ENCODE results near the gene BAIAP2L1.

Gene BAIAP2L1

DNA sequence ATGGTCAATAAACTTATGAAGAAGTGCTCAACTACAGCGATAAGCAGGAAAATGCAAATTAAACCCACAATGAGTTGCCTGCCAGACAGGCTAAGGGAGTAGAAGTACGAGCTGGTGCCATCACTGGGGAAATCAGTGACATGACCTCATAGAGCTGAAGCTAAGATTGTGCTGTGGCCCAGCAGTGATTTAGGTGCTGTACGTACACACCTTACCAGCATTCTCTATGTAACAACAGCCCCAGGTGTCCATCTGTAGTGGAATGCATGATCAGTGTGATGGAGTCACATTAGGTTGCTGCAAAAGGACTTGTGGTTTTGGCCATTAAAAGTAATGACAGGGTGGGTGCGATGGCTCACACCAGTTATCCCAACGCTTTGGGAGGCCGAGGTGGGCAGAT is 143.2 kb downstream of the BAIAP2L1 start:
- Histone ChIP-seq H3K9ac (ENCODE audit: low read length) (no peak overlapping the region), H3F3A (ENCODE audit: insufficient read depth, low read length) (no peaks in the 10 kb centered on the region), H3K4me2 (ENCODE audit: low read depth, low read length) (no peak overlapping the region), H3K9me3 (replicated peaks; ENCODE audit: insufficient read depth, low read length) (no peaks in the 10 kb centered on the region), H3K79me2 (ENCODE audit: low read length) (peaks cover 30% of the 10 kb centered on the region), H3K4me1 (ENCODE audit: low read length) (no peaks in the 10 kb centered on the region), H4K20me1 (ENCODE audit: insufficient read depth, low read length) (no peaks in the 10 kb centered on the region), H3K27ac (ENCODE audit: low read length) (no peak overlapping the region), H3K36me3 (replicated peaks; ENCODE audit: insufficient read depth, low read length) (no peaks in the 10 kb centered on the region), H3K4me3 (ENCODE audit: low read length) (no peak overlapping the region), H2AFZ (ENCODE audit: low read length) (no peak overlapping the region), H3K27me3 (replicated peaks; ENCODE audit: insufficient read depth, low read length) (no peaks in the 10 kb centered on the region), H3K9me2 (replicated peaks; ENCODE audit: insufficient read depth, low read length) (no peaks in the 10 kb centered on the region)
- no peak for DNase-seq
- TF ChIP-seq EZH2phosphoT487 (IDR thresholded peaks at IDR 0.05; ENCODE audit: low read length) (no peak), EZH2 (optimal IDR thresholded peaks at IDR 0.05; ENCODE audit: low read depth, low read length) (no peak)
- TF ChIP-seq, protein P1, sequence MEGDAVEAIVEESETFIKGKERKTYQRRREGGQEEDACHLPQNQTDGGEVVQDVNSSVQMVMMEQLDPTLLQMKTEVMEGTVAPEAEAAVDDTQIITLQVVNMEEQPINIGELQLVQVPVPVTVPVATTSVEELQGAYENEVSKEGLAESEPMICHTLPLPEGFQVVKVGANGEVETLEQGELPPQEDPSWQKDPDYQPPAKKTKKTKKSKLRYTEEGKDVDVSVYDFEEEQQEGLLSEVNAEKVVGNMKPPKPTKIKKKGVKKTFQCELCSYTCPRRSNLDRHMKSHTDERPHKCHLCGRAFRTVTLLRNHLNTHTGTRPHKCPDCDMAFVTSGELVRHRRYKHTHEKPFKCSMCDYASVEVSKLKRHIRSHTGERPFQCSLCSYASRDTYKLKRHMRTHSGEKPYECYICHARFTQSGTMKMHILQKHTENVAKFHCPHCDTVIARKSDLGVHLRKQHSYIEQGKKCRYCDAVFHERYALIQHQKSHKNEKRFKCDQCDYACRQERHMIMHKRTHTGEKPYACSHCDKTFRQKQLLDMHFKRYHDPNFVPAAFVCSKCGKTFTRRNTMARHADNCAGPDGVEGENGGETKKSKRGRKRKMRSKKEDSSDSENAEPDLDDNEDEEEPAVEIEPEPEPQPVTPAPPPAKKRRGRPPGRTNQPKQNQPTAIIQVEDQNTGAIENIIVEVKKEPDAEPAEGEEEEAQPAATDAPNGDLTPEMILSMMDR (IDR thresholded peaks at IDR 0.05; ENCODE audit: low read length) = no peak

DNA sequence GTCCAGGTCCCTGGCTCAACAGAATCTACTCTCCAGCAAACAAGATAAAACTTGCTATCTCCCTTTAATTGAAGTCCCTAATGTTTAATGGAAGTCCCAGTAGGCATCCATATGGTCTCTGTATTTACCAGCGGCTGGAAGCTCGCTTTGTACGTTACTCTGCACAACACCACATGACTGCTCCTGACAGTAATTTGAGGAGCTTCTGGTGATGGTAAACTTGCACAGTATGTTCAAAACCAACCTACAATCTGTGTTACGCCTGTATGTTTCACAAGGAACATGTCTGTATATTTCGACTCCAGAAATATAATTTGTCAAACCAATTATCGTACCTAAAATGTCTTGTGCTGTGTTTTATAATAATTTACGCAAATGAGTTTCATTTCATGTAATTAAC is 144.5 kb downstream of the BAIAP2L1 start:
- Histone ChIP-seq H3K9me2 (replicated peaks; ENCODE audit: insufficient read depth, low read length) (no peaks in the 10 kb centered on the region), H3K9me3 (replicated peaks; ENCODE audit: insufficient read depth, low read length) (no peaks in the 10 kb centered on the region), H3K36me3 (replicated peaks; ENCODE audit: insufficient read depth, low read length) (no peaks in the 10 kb centered on the region), H3K79me2 (ENCODE audit: low read length) (peaks cover 35% of the 10 kb centered on the region), H2AFZ (ENCODE audit: low read length) (no peak overlapping the region), H3K9ac (ENCODE audit: low read length) (no peak overlapping the region), H4K20me1 (ENCODE audit: insufficient read depth, low read length) (no peaks in the 10 kb centered on the region), H3K27ac (ENCODE audit: low read length) (no peak overlapping the region), H3K4me2 (ENCODE audit: low read depth, low read length) (no peak overlapping the region), H3K27me3 (replicated peaks; ENCODE audit: insufficient read depth, low read length) (no peaks in the 10 kb centered on the region), H3F3A (ENCODE audit: insufficient read depth, low read length) (peaks cover 5% of the 10 kb centered on the region), H3K4me1 (ENCODE audit: low read length) (no peaks in the 10 kb centered on the region), H3K4me3 (ENCODE audit: low read length) (no peak overlapping the region)
- no peak for DNase-seq
- TF ChIP-seq EZH2phosphoT487 (IDR thresholded peaks at IDR 0.05; ENCODE audit: low read length) (no peak), EZH2 (optimal IDR thresholded peaks at IDR 0.05; ENCODE audit: low read depth, low read length) (no peak)
- TF ChIP-seq, protein P1 (IDR thresholded peaks at IDR 0.05; ENCODE audit: low read length) = no peak

DNA sequence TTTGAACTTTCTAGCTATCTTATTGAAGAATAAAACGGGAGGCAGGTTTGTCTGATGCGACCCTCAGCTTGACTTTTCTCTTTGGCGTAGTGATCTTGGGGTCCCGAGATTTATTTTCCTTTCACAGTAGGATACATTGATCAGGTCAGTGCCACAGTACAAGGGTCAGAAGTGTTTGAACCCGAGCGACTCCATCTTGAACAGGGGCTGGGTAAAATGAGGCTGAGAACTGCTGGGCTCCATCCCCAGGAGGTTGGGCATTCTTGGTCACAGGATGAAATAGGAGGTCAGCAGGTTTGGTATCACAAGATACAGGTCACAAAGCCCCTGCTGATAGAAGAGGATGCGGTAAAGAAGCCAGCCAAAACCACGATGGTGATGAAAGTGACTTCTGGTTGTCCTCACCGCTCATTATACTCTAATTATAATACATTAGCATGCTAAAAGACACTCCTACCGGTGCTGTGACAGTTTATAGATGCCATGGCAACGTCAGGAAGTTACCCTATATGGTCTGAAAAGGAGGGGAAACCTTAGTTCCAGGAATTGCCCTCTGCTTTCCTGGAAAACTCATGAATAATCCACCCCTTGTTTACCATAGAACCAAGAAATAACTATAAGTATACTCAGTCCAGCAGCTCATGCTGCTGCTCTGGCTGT is 145.8 kb downstream of the BAIAP2L1 start:
- DNase-seq = no peak
- no peak for TF ChIP-seq EZH2 (optimal IDR thresholded peaks at IDR 0.05; ENCODE audit: low read depth, low read length)
- TF ChIP-seq, protein P1 (IDR thresholded peaks at IDR 0.05; ENCODE audit: low read length) = no peak
- no peak for TF ChIP-seq EZH2phosphoT487 (IDR thresholded peaks at IDR 0.05; ENCODE audit: low read length)
- H3K4me3 ChIP-seq (ENCODE audit: low read length) = no peak overlapping the region
- H3K27me3 ChIP-seq (replicated peaks; ENCODE audit: insufficient read depth, low read length) = no peaks in the 10 kb centered on the region
- peaks cover 37% of the 10 kb centered on the region for H3K79me2 ChIP-seq (ENCODE audit: low read length)
- no peaks in the 10 kb centered on the region for H3K9me2 ChIP-seq (replicated peaks; ENCODE audit: insufficient read depth, low read length)
- no peaks in the 10 kb centered on the region for H3K9me3 ChIP-seq (replicated peaks; ENCODE audit: insufficient read depth, low read length)
- H3K27ac ChIP-seq (ENCODE audit: low read length) = no peak overlapping the region
- H3K4me2 ChIP-seq (ENCODE audit: low read depth, low read length) = no peak overlapping the region
- H3K4me1 ChIP-seq (ENCODE audit: low read length) = peaks cover 8% of the 10 kb centered on the region; the same call in 1 of the 2 replicates
- no peak overlapping the region for H2AFZ ChIP-seq (ENCODE audit: low read length)
- no peaks in the 10 kb centered on the region for H4K20me1 ChIP-seq (ENCODE audit: insufficient read depth, low read length)
- peaks cover 19% of the 10 kb centered on the region for H3F3A ChIP-seq (ENCODE audit: insufficient read depth, low read length)
- H3K9ac ChIP-seq (ENCODE audit: low read length) = no peak overlapping the region
- H3K36me3 ChIP-seq (replicated peaks; ENCODE audit: insufficient read depth, low read length) = no peaks in the 10 kb centered on the region
